Suprapubic skin (tissue), 4 donors: ENCODE measurements around the gene HOXC13. TPM values are rescaled to one million over a fixed set of nuclear protein-coding genes. Genes with fewer than 3 reads are reported as not detected.

Experiments
- DNase-seq, 2 donors: peaks; one replicate each; pipeline ENCODE4 v3.0.0-alpha.2; 2019; ENCODE audit warnings: low spot score in 2 of 2
- H3K27ac ChIP-seq: fragments of 200-600 bp; sonication (generic); one replicate; pipeline ENCODE4 v1.5.1; 2019
- H3K27me3 ChIP-seq: fragments of 200-600 bp; sonication (generic); one replicate; pipeline ENCODE4 v1.5.1; 2019
- H3K36me3 ChIP-seq: fragments of 200-600 bp; sonication (generic); one replicate; pipeline ENCODE4 v1.5.1; 2019
- H3K4me1 ChIP-seq: fragments of 200-600 bp; sonication (generic); one replicate; pipeline ENCODE4 v1.5.1; 2019
- H3K4me3 ChIP-seq: fragments of 200-600 bp; sonication (generic); one replicate; pipeline ENCODE4 v1.5.1; 2019; ENCODE audit warnings: mild to moderate bottlenecking
- H3K9me3 ChIP-seq: fragments of 200-600 bp; sonication (generic); one replicate; pipeline ENCODE4 v1.5.1; 2019
- EP300 ChIP-seq: sonication (generic); formaldehyde crosslinking; IDR thresholded peaks from one replicate; pipeline ENCODE4 v1.6.1; 2017; ENCODE audit warnings: antibody characterized with exemption
- POLR2A ChIP-seq, 2 donors: fragments of 450-650 bp; IDR thresholded peaks; one replicate each; pipeline ENCODE4 v1.6.1; 2017; ENCODE audit warnings: antibody characterized with exemption in 2 of 2, mild to moderate bottlenecking in 2 of 2, moderate library complexity in 2 of 2
- POLR2AphosphoS5 ChIP-seq, 3 donors: sonication (generic); formaldehyde crosslinking; IDR thresholded peaks; one replicate each; pipeline ENCODE4 v1.6.1; 2017; ENCODE audit warnings: antibody characterized with exemption in 3 of 3
- WGBS: methylation state at CpG from one replicate; pipeline ENCODE4 v1.1.5; 2018; 5-methylcytosine and 5-hydroxymethylcytosine counted together
- total RNA-seq, 4 donors: library from RNA; depleted of rRNA; stranded (reverse); fragments of >200 nt; gene quantifications; one replicate each; pipeline ENCODE4 v1.1.0, GENCODE V29; 2016
- TF ChIP-seq, protein P1 (sequence below), 2 donors: fragments of 200-600 bp in 1 of 2; fragments of 450-650 bp in 1 of 2; sonication (generic) in 1 of 2; IDR thresholded peaks; one replicate each; pipeline ENCODE4 v1.5.1; 2016 to 2019; ENCODE audit warnings: antibody characterized with exemption in 2 of 2, mild to moderate bottlenecking in 1 of 2, moderate library complexity in 1 of 2

Gene HOXC13
- total RNA-seq, 4 donors from 2014 or later: 5.3 to 16.7 (median 10.2) TPM

DNA sequence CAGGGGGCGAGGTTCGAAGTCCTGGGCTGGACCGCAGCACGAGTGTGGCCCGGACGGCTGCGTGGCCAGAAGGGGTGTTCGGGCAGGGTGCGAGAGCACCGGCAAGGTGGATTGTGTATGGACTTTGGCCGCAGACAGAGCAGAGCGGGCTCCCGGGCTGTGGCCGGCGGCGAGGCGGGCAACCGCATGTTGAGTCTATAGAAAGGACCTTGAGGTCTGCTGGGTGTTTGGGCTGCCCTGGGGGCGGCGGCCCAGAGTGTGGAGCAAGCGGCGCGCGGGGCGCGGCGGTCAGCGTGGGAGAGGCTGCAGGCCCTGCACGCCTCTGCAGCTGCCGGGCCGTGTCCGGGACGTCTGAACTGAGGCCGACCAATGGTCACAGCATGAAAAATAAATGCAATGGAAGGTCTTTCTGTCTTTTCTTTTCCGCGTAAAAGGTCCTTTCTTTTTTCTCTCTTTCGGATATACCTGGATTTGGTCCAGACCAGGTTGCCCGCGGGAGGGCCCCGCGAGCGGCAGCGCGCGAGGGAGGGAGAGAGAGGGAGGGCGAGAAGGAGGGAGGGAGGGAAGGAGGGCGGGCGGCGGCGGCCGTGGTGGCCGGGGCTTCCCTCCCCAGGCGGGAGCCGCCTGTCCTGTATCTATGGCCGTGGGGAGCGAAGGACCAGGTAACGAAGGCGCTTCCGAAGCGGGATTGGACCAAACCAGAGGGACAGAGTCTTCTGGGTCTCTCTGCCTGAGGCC, 55.8 kb downstream of the HOXC13 start:
- no peak for TF ChIP-seq POLR2AphosphoS5 (IDR thresholded peaks at IDR 0.05)
- no peak for TF ChIP-seq EP300
- TF ChIP-seq, protein P1, sequence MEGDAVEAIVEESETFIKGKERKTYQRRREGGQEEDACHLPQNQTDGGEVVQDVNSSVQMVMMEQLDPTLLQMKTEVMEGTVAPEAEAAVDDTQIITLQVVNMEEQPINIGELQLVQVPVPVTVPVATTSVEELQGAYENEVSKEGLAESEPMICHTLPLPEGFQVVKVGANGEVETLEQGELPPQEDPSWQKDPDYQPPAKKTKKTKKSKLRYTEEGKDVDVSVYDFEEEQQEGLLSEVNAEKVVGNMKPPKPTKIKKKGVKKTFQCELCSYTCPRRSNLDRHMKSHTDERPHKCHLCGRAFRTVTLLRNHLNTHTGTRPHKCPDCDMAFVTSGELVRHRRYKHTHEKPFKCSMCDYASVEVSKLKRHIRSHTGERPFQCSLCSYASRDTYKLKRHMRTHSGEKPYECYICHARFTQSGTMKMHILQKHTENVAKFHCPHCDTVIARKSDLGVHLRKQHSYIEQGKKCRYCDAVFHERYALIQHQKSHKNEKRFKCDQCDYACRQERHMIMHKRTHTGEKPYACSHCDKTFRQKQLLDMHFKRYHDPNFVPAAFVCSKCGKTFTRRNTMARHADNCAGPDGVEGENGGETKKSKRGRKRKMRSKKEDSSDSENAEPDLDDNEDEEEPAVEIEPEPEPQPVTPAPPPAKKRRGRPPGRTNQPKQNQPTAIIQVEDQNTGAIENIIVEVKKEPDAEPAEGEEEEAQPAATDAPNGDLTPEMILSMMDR (IDR thresholded peaks at IDR 0.05): no peak
- no peak for TF ChIP-seq POLR2A (IDR thresholded peaks at IDR 0.05)
- Histone ChIP-seq H3K36me3 (no peaks in the 10 kb centered on the region), H3K27me3 (peaks cover 11% of the 10 kb centered on the region), H3K4me3 (peak overlapping the region; percentile 67), H3K4me1 (peaks cover 91% of the 10 kb centered on the region), H3K27ac (peak overlapping the region; percentile 98), H3K9me3 (no peaks in the 10 kb centered on the region)
- 3% methylated on average over 58 of the region's 60 CpGs for WGBS
- no peak for DNase-seq

- peak overlapping the region; percentile 98 for H3K27ac ChIP-seq
- TF ChIP-seq, protein P1 (IDR thresholded peaks at IDR 0.05): no peak
- TF ChIP-seq POLR2AphosphoS5 (IDR thresholded peaks at IDR 0.05): no peak
- TF ChIP-seq EP300: no peak
- no peak for TF ChIP-seq POLR2A (IDR thresholded peaks at IDR 0.05)
- 0% methylated on average over 9 of the region's 17 CpGs for WGBS
- no peaks in the 10 kb centered on the region for H3K36me3 ChIP-seq
- peak overlapping the region; percentile 67 for H3K4me3 ChIP-seq
- no peak for DNase-seq
- peaks cover 11% of the 10 kb centered on the region for H3K27me3 ChIP-seq
- no peaks in the 10 kb centered on the region for H3K9me3 ChIP-seq
- H3K4me1 ChIP-seq: peaks cover 86% of the 10 kb centered on the region
Measured at GRCh38 chr12:53995002-53995377, 56.4 kb downstream of the HOXC13 start.

DNA sequence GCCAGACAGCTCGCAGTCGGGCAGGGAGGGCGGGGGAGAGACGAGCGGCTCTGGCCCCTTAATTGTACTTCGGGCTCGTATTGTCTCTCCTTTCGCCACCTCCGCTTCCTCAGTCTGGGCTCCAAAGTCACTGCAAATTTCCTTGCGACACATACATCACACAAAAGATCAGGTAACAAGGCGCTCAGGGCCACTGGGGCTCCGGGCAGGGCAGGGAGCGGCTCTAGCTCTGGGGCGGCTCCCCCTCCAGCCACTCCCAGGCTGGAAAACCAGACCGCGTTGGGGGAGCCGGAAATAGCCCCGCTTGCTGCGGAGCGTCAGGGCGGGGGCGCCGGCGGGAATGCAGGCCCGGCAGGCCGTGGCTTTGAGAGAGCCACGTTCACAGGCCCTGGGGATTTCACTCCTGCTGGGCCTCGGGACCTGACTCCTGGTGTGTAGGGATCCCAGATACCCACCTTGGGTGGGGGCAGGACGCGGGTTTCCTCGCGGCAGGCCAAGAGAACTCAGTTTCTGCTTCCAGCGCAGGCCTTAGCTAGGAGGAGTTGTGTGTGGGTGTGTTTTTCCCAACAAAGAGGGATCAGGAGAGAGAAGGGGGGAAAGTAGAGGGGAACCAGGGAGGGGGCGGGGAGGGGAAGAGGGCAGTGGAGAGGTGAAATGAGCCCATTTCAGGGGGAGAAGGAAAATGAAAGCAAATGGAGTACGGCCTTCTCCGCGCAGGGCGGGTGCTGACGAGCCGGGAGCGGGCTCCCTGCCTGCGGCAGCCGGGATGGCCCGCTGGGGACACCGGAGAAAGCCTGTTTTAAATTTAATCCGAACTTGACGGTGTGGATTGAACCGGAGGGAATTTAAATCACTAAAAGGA, 57.0 kb downstream of the HOXC13 start:
- DNase-seq: peak in 1 of 2 donors; percentile 83
- TF ChIP-seq POLR2A (IDR thresholded peaks at IDR 0.05): peak; percentile 21 to 58
- no peak for TF ChIP-seq EP300
- peak in 2 of 3 donors; percentile 79 to 86 for TF ChIP-seq POLR2AphosphoS5 (IDR thresholded peaks at IDR 0.05)
- TF ChIP-seq, protein P1 (IDR thresholded peaks at IDR 0.05): no peak
- H3K4me3 ChIP-seq: peak overlapping the region; percentile 67
- WGBS: 0% methylated on average over 40 of the region's 48 CpGs
- H3K4me1 ChIP-seq: peaks cover 81% of the 10 kb centered on the region
- H3K9me3 ChIP-seq: no peaks in the 10 kb centered on the region
- no peaks in the 10 kb centered on the region for H3K36me3 ChIP-seq
- peaks cover 14% of the 10 kb centered on the region for H3K27me3 ChIP-seq
- H3K27ac ChIP-seq: peak overlapping the region; percentile 98

Other genes starting within 250 kb of the HOXC13 start
- 100 to 1,000 TPM; 287 to 729 (median 317) TPM for gene CALCOCO1, start 211.4 kb upstream of the HOXC13 start, total RNA-seq
- not detected for gene CISTR, start 186.9 kb upstream of the HOXC13 start, total RNA-seq
- 1 to 10 TPM; 3.7 to 6.8 (median 4.7) TPM for gene HOXC12, start 16.1 kb downstream of the HOXC13 start, total RNA-seq
- gene HOXC11, start 34.3 kb downstream of the HOXC13 start, total RNA-seq: 1 to 10 TPM; 3.1 to 3.7 (median 3.5) TPM
- gene HOTAIR, start 36.1 kb downstream of the HOXC13 start, total RNA-seq: 10 to 100 TPM in 2 of 4 donors, 1 to 10 TPM in 2; 1.4 to 15.7 (median 10.7) TPM
- 10 to 100 TPM in 3 of 4 donors, 1 to 10 TPM in 1; 8.8 to 24.7 (median 13.3) TPM for gene HOXC10, start 46.3 kb downstream of the HOXC13 start, total RNA-seq
- gene HOXC9, start 61.3 kb downstream of the HOXC13 start, total RNA-seq: 10 to 100 TPM in 1 of 4 donors, 1 to 10 TPM in 3; 4.9 to 12.2 (median 6.1) TPM
- gene HOXC8, start 70.2 kb downstream of the HOXC13 start, total RNA-seq: 1 to 10 TPM in 3 of 4 donors, under 1 TPM in 1; 0.23 to 8.4 (median 1.6) TPM
- 1 to 10 TPM in 3 of 4 donors, under 1 TPM in 1; 0.98 to 6.2 (median 2.4) TPM for gene HOXC6, start 89.6 kb downstream of the HOXC13 start, total RNA-seq
- gene HOXC5, start 94.2 kb downstream of the HOXC13 start, total RNA-seq: 1 to 10 TPM in 1 of 4 donors, under 1 TPM in 2, not detected in 1; 0.26 to 3.5 (median 0.49) TPM
- 1 to 10 TPM; 1.4 to 4.7 (median 1.9) TPM for gene HOXC4, start 115.0 kb downstream of the HOXC13 start, total RNA-seq